PFSK-1 (cell line): ENCODE measurements around the gene CSF1R.

ENCODE experiments used
- POLR2AphosphoS5 ChIP-seq: IDR thresholded peaks from 2 replicates; pipeline ENCODE4 v1.6.1; 2012; ENCODE audit warnings: low read depth, mild to moderate bottlenecking, control low read depth, low read length, moderate library complexity
- REST ChIP-seq, 2 experiments: IDR thresholded peaks; 2 replicates each; pipeline versions ENCODE4 v1.6.1 to v1.8.0; 2011 to 2012; ENCODE audit warnings: low read depth in 2 of 2, low read length in 2 of 2, control low read depth in 1 of 2, inconsistent platforms in 1 of 2, mild to moderate bottlenecking in 1 of 2, moderate library complexity in 1 of 2; ENCODE audit not compliant: insufficient read depth in 1 of 2

DNA sequence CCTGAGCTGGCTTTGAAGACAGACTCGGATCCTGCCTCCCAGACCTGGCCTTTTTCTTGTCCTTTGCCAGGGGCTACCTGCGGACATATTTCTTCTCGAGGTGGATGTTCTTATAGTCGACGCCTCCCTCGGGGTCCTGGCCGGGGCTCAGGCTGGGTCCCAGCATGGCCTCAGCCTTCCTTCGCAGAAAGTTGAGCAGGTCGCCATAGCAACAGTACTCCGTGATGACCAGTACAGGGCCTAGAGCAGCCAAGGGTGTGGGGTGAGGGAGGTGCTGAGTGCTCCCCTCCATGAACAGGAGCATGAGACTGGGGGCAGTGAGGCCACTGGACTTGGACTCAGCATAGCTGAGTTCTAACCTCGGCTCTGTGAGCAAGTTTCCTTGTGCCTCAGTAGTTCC lies 26.7 kb downstream of the CSF1R start:
- TF ChIP-seq REST (IDR thresholded peaks at IDR 0.05; ENCODE audit: insufficient read depth in 1 of 2, low read depth in 2 of 2, low read length in 2 of 2), result no peak
- no peak for TF ChIP-seq POLR2AphosphoS5
